Psoas muscle (tissue), 8 donors: ENCODE results near the gene CHTOP. TPM values are rescaled to one million over a fixed set of nuclear protein-coding genes. Genes with fewer than 3 reads are reported as not detected.
"Not testable (repeated sequence)": the region's sequence is repeated elsewhere in the genome, so short reads cannot be mapped to it uniquely, and the experiment has no call there.

ENCODE experiments used
- ATAC-seq, 4 donors: fragments of 200-7000 bp; cut with Tn5 transposase; one replicate each; pipeline ENCODE4 v1.9.1; 2020; ENCODE audit warnings: moderate library complexity in 3 of 4, mild to moderate bottlenecking in 2 of 4
- DNase-seq, 2 donors: peaks; one replicate each; pipeline ENCODE4 v3.0.0-alpha.2; 2020
- H3K27ac ChIP-seq: fragments of 200-600 bp; one replicate; pipeline ENCODE4 v1.8.0; 2022
- H3K27me3 ChIP-seq, 3 donors: fragments of 200-600 bp in 1 of 3; one replicate each; pipeline versions ENCODE4 v1.6.1 to v1.8.0; 2013 to 2022; ENCODE audit warnings: low read length in 2 of 3, mild to moderate bottlenecking in 2 of 3, moderate library complexity in 1 of 3; ENCODE audit not compliant: insufficient read depth in 3 of 3
- H3K36me3 ChIP-seq, 2 donors: fragments of 200-600 bp in 1 of 2; one replicate each; pipeline versions ENCODE4 v1.6.1 to v1.8.0; 2013 to 2022; ENCODE audit warnings: low read depth in 1 of 2, mild to moderate bottlenecking in 1 of 2, moderate library complexity in 1 of 2; ENCODE audit not compliant: insufficient read depth in 1 of 2
- H3K4me1 ChIP-seq: fragments of 200-600 bp; one replicate; pipeline ENCODE4 v1.8.0; 2022
- H3K4me3 ChIP-seq: fragments of 200-600 bp; one replicate; pipeline ENCODE4 v1.8.0; 2022; ENCODE audit warnings: mild to moderate bottlenecking
- H3K9me3 ChIP-seq: fragments of 200-600 bp; one replicate; pipeline ENCODE4 v1.8.0; 2022
- WGBS, 3 donors: extraction: QIAGEN DNeasy Blood & Tissue Kit; methylation state at CpG; one replicate each; pipeline versions ENCODE4 v1.1.6 to v1.1.7; 2013; 5-methylcytosine and 5-hydroxymethylcytosine counted together
- intact Hi-C, 2 donors: fragments of 100-400 bp; cut with DNase I; formaldehyde crosslinking; loops; one replicate each; pipeline versions ENCODE4 v1.11.0 to v1.14.2; 2022
- polyA plus RNA-seq, 3 donors: library from polyadenylated mRNA; stranded (reverse); fragments of 200-250 nt; gene quantifications; one replicate each; pipeline ENCODE4 v1.2.3, GENCODE V29; 2013
- total RNA-seq, 4 donors: library from RNA; stranded (reverse); fragmentation: NEBNext Ultra II Directional in 2 of 4; extraction: Animal tissue kit (Norgen Biotek cat#: 25700) in 2 of 4; gene quantifications; one replicate each; pipeline versions ENCODE4 v1.2.1 to v1.2.4, GENCODE V29; 2021 to 2023
- TF ChIP-seq, protein P1 (sequence below): fragments of 200-600 bp; IDR thresholded peaks from one replicate; pipeline ENCODE4 v1.8.0; 2022; ENCODE audit warnings: antibody characterized with exemption
- donor health status: healthy with polysubstance abuse.
- donor health status: DM: no; HTN: no; CAD: no; lungs with moderate emphysema.
- donor health status: Bipolar disorder and iron deficiency.
- donor health status: healthy.
- donor health status: DM: yes; HTN: yes; CAD: no.
- donor health status: DM: no; HTN: no; CAD: no.
- donor health status: DM: no; HTN: no; CAD: no.
- donor health status: DM: yes; HTN: yes; CAD: no.

CHTOP gene
- total and polyA plus RNA-seq, 7 donors: 71.1 to 122 (median 87.7) TPM

- no peak for DNase-seq
- H3K27ac ChIP-seq: peak overlapping the region; percentile 100
- H3K9me3 ChIP-seq: no peaks in the 10 kb centered on the region
- TF ChIP-seq, protein P1, sequence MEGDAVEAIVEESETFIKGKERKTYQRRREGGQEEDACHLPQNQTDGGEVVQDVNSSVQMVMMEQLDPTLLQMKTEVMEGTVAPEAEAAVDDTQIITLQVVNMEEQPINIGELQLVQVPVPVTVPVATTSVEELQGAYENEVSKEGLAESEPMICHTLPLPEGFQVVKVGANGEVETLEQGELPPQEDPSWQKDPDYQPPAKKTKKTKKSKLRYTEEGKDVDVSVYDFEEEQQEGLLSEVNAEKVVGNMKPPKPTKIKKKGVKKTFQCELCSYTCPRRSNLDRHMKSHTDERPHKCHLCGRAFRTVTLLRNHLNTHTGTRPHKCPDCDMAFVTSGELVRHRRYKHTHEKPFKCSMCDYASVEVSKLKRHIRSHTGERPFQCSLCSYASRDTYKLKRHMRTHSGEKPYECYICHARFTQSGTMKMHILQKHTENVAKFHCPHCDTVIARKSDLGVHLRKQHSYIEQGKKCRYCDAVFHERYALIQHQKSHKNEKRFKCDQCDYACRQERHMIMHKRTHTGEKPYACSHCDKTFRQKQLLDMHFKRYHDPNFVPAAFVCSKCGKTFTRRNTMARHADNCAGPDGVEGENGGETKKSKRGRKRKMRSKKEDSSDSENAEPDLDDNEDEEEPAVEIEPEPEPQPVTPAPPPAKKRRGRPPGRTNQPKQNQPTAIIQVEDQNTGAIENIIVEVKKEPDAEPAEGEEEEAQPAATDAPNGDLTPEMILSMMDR: no peak
- intact Hi-C loops: no loop called here
- peaks cover 22 to 78% of the 10 kb centered on the region in 2 donors for H3K36me3 ChIP-seq
- peak overlapping the region; percentile 99 for H3K4me3 ChIP-seq
- WGBS, 3 donors: 21 to 47% (median 24%) methylated on average over 6 of the region's 6 CpGs
- ATAC-seq: no peak
- H3K4me1 ChIP-seq: peaks cover 72% of the 10 kb centered on the region
- H3K27me3 ChIP-seq: no peaks in the 10 kb centered on the region
Observed at GRCh38 chr1:153638261-153638660, 4.4 kb downstream of the CHTOP start.

DNA sequence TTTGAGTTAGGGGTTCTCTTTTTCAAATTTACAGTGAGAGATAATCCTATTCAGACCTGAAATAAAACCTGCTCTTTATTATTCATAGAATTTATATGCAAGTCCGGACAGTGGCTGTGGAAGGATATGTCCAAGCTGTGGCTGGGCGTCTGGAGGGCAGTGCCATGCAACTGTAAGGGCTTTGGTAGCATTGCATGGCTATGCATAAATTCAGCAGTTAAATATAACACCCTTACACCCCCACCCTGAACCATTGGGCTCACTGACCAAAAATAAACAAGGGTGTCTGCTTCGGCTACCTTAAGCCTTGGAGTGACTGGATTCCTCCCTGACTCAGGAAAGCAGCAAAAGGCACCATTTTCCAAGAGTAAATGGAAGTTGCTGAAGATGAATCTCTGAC lies 5.4 kb downstream of the CHTOP start:
- H3K4me3 ChIP-seq: peak overlapping the region; percentile 99
- peak overlapping the region; percentile 100 for H3K27ac ChIP-seq
- intact Hi-C loops: no loop called here
- TF ChIP-seq, protein P1: no peak
- no peaks in the 10 kb centered on the region for H3K27me3 ChIP-seq
- no peaks in the 10 kb centered on the region for H3K9me3 ChIP-seq
- 18 to 47% (median 29%) methylated on average over 3 of the region's 3 CpGs for WGBS, 3 donors
- H3K36me3 ChIP-seq: peaks cover 25 to 88% of the 10 kb centered on the region in 2 donors
- ATAC-seq (peak; percentile 81 to 90 (median 89)), DNase-seq (peak in 1 of 2 donors; percentile 75)
- H3K4me1 ChIP-seq: peaks cover 81% of the 10 kb centered on the region

- not testable (repeated sequence) for H3K27me3 ChIP-seq, H3K9me3 ChIP-seq, H3K4me3 ChIP-seq, DNase-seq, ATAC-seq
- H3K36me3 ChIP-seq: peaks cover 29 to 94% of the 10 kb centered on the region in 2 donors
- peak overlapping the region; percentile 100 for H3K27ac ChIP-seq
- intact Hi-C loops: loop anchor here in 1 of 2 donors (1.0 kb wide), 1 partner anchor 9 kb away; no protein-coding TSS in a partner anchor
- WGBS, 3 donors: 50 to 80% (median 61%) methylated on average over 5 of the region's 5 CpGs
- peaks cover 85% of the 10 kb centered on the region for H3K4me1 ChIP-seq
Observed at GRCh38 chr1:153640213-153640612, 6.3 kb downstream of the CHTOP start.

DNA sequence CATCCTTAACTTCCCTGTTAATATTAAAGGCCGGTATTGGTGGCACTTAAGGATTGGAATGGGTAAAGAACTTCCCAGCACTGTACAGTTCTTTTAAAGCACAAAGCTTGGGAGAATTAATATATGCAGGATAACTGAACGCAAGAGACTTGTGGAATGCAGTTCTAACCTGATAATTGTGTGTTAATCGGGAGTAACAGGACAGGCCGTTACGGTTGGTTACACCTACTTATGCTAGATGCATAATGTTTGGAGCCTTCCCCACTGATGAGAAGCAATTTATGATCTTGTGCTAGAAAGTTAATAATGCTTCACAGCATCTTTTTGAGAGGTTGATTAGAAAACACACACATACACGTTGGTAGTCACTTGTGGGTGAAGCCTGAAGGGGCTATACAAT lies 7.0 kb downstream of the CHTOP start:
- TF ChIP-seq, protein P1: no peak
- Histone ChIP-seq H3K36me3 (peaks cover 34 to 99% of the 10 kb centered on the region in 2 donors), H3K4me1 (peaks cover 85% of the 10 kb centered on the region), H3K4me3 (peak overlapping the region; percentile 24), H3K9me3 (no peaks in the 10 kb centered on the region), H3K27me3 (no peaks in the 10 kb centered on the region), H3K27ac (peak overlapping the region; percentile 100)
- intact Hi-C loops: loop anchor here in 1 of 2 donors (1.0 kb wide), 1 partner anchor 8 kb away; no protein-coding TSS in a partner anchor
- WGBS, 3 donors: 52 to 72% (median 55%) methylated on average over 6 of the region's 6 CpGs
- ATAC-seq: no peak
- no peak for DNase-seq

GRCh38 chr1:153642161-153642560 lies 8.3 kb downstream of the CHTOP start:
- peak overlapping the region; percentile 100 for H3K27ac ChIP-seq
- no peak for ATAC-seq
- no peak for DNase-seq

More at GRCh38 chr1:153642161-153642560, 8.3 kb downstream of the CHTOP start:
- Histone ChIP-seq H3K4me3 (peak overlapping the region; percentile 4), H3K4me1 (peaks cover 72% of the 10 kb centered on the region), H3K36me3 (peaks cover 31 to 97% of the 10 kb centered on the region in 2 donors), H3K9me3 (no peaks in the 10 kb centered on the region), H3K27me3 (no peaks in the 10 kb centered on the region)
- whole genome bisulfite sequencing, 3 donors: 71 to 85% (median 72%) methylated on average over 11 of the region's 11 CpGs
- intact Hi-C loops: no loop called here
- TF ChIP-seq, protein P1: no peak
